HCT116 (cell line): Measurements from ENCODE around the gene CWF19L1.

Source experiments
- ATF3 ChIP-seq: IDR thresholded peaks from 2 replicates; pipeline ENCODE4 v1.6.1; 2012
- CTCF ChIP-seq, 3 experiments: fragments of 200-600 bp in 1 of 3; sonication (generic) in 1 of 3; IDR thresholded peaks in 2 of 3; conservative IDR thresholded peaks in 1 of 3; 2 replicates each; pipeline ENCODE4 v1.5.1; 2012 to 2017; ENCODE audit warnings: low read depth in 2 of 3, low read length in 2 of 3, antibody characterized with exemption in 1 of 3, borderline replicate concordance in 1 of 3, control low read depth in 1 of 3, mild to moderate bottlenecking in 1 of 3, mixed read lengths in 1 of 3, mixed run types in 1 of 3, moderate library complexity in 1 of 3; ENCODE audit not compliant: insufficient read depth in 1 of 3
- EZH2 ChIP-seq: fragments of 200-600 bp; sonication (generic); IDR thresholded peaks from 2 replicates; pipeline ENCODE4 v1.6.1; 2017; ENCODE audit warnings: antibody characterized with exemption, mixed run types
- EZH2phosphoT487 ChIP-seq: fragments of 200-600 bp; IDR thresholded peaks from 2 replicates; pipeline ENCODE4 v1.6.1; 2018; ENCODE audit warnings: antibody characterized with exemption, borderline replicate concordance
- RAD21 ChIP-seq: IDR thresholded peaks from 2 replicates; pipeline ENCODE4 v1.6.1; 2012; ENCODE audit warnings: low read depth, mild to moderate bottlenecking
- REST ChIP-seq: IDR thresholded peaks from 2 replicates; pipeline ENCODE4 v1.6.1; 2012; ENCODE audit warnings: low read depth
- SP1 ChIP-seq: IDR thresholded peaks from 2 replicates; pipeline ENCODE4 v1.6.1; 2012; ENCODE audit warnings: low read depth
- SRF ChIP-seq: IDR thresholded peaks from 2 replicates; pipeline ENCODE4 v1.6.1; 2012; ENCODE audit warnings: low read depth
- ZFX ChIP-seq: fragments of 450-650 bp; IDR thresholded peaks from 2 replicates; pipeline ENCODE4 v1.6.1; 2017

GRCh38 chr10:100222529-100222928 is 44.9 kb downstream of the CWF19L1 start:
- TF ChIP-seq RAD21, result no peak
- TF ChIP-seq ATF3, result no peak
- TF ChIP-seq CTCF (IDR thresholded peaks at IDR 0.05 in 2 of 3, conservative IDR thresholded peaks at IDR 0.05 in 1 of 3; ENCODE audit: borderline replicate concordance in 1 of 3, insufficient read depth in 1 of 3, low read depth in 2 of 3, low read length in 2 of 3), result no peak
- no peak for TF ChIP-seq EZH2
- no peak for TF ChIP-seq ZFX
- no peak for TF ChIP-seq REST
- no peak for TF ChIP-seq SP1
- TF ChIP-seq SRF, result no peak
- TF ChIP-seq EZH2phosphoT487, result no peak
